NCI-H526 (cell line): ENCODE measurements around the gene CPLX3.

ENCODE experiments used
- DNase-seq, 2 experiments: peaks; one replicate each; lab custom pipeline; 2025; lab: John Stamatoyannopoulos, UW

Gene CPLX3

DNA sequence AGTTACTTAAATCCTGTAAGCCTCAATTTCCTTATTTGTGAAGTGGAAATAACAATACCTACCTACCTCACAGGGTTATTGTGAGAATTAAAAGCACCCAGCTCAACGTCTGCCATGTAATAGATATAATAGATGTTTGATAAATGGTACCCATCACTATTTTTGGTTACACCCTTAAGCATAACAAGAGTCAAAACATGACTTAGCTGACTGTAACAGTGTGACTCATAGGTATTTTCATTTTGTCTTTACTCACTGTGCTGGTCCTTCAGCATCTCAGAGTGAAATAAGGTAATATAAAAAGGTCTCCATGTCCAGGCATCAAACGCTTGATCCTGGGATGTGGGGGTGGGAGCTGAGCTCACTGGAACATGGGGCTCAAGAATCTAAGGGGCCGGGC lies 3.1 kb downstream of the CPLX3 start:
- no peak for DNase-seq

DNA sequence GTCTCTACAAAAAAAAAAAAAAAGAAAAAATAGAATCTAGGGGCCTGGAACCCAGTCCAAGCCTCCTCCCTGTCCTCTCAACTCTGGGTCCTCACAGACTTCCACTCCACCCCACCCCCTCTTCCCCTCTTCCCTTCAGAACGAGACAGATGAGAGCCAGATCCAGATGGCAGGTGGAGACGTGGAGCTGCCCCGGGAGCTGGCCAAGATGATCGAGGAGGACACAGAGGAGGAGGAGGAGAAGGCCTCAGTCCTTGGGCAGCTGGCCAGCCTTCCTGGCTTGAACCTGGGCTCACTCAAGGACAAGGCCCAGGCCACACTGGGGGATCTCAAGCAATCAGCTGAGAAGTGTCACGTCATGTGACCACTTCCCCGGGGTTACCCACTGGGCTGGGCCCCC lies 3.6 kb downstream of the CPLX3 start:
- DNase-seq = no peak

DNA sequence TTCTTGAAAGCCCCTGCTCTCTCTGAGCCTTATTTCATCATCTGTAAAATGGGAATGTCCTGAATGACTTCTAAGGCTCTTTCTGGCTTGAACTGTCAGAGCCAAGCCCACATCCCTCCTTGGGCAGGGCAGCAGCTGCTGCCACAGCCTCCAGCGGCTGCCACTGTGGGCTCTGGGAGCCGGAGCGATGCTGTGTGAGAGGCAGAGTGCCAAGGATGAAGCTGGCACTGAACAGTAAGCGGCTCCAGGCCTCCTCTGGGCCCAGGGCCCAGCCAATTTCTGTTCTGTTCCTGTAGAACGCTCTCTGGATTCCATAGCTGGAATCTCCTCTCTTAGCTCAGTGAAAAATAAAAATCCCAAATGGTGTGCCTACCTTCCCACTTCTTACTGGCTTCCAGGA lies 4.4 kb downstream of the CPLX3 start:
- no peak for DNase-seq

DNA sequence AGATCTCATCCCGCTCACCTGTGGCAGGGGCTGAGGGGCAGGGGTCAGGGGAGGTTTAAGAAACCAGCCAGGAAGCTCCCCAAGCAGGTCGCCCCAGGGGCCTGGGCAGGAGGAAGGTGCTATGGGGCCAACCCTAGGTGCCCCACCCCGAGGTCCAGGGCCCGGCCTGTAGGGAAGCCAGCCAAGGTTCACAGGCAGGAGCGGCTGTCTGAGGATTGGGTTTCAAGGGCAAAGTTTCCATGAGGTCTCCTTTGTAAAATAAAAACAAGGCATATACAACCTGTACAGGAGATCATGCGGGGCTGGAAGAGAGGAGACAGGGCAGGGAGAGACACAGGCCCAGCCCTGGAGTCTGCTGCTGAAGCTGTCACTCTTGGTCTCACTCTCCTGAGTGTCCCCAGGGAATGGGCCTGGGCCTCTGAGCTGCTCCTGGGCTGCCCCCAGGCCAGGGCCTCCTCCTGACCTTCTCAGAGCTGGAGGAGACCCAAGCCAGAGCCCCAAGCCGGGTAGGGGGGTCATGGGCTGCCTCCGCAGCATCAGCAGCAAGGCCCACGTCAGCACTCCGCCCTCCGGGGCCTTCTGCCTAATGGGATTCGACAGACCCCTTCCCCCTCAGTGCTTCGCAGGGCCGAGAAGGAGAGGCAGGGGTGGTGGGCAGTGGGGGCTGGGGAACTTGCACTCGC lies 5.5 kb downstream of the CPLX3 start:
- peak in 1 of 2 experiments; percentile 21 for DNase-seq

DNA sequence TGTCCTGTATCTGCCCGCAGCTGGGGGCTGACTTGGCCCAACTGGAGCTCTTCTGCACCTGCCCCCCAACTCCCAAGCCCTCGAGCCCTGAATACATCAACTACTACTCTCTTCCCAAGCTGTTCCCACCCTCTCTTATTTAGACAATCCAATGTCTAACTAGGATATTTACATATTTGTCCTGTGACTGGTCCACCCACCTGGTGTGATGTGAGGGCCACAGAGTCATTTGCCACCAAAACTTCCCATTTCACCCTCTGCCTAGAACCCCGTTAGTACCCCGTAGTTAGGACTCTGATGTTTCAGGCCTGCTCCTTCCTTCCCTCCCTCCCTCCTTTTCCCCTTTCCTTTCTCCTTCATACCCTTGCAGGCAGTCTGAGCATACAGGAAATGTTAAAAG lies 6.4 kb downstream of the CPLX3 start:
- DNase-seq = peak in 1 of 2 experiments; percentile 24

DNA sequence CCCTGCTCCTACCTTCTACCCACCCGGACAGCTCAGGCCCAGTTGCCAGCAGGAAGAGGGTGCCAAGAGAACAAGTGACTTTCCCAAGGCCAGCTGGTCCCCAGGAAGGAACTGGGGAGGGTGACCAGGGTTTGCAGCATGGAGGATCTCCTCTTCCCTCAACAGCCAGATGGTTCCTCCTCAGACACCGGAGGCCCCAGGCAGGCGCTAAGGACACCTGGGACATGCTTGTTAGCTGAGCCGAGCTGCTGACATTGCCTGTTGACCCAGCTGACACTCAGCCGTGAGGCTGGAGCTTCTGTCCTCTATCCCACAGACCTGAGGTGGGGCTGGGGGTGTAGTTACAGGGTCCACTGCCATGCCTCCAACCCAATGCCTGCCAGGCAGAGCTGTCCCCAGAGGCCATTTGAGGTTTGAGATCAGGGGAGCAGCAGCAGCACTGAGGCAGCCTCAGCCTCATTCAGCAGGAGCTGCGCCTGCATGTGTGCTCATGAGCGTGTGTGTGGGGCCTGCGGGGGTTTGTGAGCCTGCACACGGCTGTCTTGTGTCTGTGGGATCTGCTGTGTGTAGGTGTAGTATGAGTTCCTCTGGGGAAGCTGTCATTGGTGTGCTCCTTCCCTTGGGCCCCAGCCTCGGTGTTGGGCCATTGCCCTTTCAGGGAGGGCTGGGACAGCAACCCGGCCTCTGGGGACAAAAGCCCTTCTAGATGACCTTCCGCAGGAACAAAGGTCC lies 7.1 kb downstream of the CPLX3 start:
- DNase-seq = no peak

DNA sequence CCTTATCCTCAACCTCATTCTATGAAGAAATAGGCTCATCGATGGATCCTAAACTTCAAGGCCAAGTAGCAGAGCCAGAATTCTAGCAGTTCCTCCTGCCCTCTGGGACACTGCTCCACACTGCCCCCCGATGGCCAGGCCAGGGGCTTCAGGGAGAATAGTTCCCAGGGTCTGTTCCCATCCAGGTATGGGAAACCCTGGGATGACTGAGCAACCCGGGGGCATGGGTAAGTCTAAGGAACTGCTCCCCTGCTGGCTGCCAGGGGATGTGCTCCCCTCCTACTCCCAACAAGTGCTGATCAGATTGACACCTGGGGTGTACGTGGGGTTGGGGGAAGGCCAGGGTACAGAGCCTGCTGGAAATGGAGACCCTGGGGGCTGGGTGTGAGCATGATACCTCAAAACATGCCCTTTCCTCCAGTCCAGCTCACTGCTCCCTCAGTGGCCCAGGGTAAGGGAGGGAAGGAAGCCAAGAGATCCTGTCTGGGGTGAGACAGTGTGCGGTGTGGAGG lies 8.9 kb downstream of the CPLX3 start:
- DNase-seq = peak; percentile 75 to 91

DNA sequence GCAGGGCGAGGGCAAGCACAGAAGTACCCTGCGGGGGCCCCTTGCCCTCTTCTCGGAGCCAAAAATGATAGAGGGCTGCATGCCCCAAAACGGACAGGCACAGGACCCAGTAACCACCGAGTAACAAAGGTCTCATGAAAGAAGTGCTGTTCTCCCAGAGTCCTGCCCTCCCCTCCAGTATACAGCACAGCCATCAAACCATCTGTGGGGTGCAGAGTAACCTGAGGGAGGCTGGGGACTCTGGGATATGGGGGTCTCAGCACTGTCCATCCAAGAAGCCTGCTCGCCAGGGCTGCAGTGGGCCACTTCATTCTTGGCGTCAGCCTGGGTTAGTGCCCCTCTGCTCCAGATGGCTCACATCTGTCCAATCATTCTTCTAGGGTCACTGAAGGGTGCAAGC lies 10.4 kb downstream of the CPLX3 start:
- DNase-seq = no peak

DNA sequence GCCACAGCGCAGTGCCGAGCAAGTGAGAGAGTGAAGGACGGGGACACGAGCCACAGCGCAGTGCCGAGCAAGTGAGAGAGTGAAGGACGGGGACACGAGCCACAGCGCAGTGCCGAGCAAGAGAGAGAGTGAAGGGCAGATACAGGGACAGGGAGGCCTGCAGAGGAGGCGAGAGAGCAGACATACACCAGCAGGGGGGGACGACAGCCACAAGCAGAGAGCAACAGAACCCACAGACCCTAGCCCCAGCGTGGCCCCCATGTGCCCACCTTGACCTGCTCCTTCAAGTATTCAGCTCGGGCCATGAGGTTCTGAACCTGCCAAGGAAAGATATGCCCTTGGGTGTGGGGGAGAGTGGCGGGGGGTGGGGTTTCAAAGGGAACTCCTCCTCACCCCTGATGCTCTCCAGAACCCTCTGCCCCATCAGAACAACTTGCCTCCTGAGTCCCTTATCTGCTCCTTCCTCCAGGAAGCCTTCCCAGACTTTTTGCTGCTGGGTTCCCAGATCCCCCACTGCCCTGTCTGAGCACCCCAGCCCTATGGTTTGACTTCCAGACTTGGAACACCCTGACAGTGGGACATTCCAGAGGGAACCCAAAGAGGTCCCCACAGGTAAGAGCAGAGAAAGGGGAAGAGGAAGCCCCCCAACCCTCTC lies 11.2 kb downstream of the CPLX3 start:
- DNase-seq = no peak

DNA sequence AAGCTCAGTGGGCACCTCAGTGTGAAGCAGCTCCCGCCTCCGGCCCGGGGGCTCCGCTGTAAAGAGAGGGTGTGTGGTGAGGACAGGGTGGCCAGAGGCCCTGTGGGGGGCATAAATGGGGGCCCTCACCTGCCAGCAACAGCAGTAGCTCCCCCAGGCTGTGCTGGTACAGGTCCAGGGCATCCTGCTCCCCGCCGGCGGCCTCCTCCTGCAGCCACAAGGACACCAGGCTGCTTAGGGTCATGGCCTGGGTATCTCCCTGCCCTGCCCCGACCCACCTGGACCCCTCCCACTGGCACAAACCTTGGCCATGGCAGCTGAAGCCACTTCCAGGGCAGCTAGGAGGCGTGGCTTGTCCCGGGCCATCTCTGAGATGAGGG lies 11.7 kb downstream of the CPLX3 start:
- DNase-seq = no peak

DNA sequence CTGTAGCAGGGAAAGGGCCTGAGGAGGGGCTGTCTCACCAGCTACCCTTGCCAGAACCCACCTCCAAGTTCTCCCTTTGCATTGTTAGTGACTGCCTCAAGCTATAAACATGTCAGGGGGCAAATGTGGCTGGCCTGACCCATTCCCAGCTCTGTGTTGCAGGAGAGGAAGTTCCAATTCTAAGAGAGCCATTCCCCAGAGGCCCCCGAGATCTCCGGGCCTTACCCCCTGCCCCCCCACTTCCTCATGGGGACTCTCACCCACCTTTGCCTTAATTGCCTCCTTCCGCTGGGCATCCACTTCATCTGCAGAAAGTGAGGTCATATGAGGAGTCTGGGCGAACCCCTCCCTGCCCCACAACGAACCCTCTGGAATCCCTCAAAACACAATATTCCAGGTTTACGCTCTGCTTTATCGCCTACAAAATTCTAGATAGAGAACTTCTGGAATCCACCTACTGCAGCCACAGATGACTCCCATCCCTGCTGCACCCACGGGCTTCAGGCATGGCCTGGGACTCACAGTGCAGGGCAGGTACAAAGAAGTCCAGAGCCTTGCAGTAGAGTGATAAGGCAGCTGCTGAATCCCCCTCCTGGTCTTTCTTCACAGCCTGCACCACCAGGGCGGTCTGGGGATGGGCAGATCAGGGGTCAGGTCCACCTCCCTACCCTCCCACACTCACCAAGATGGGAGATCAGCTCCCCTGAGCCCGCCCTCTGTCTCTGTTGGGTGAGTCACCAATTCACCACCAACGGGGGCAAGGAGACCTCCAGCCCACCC lies 12.5 kb downstream of the CPLX3 start:
- DNase-seq = no peak

DNA sequence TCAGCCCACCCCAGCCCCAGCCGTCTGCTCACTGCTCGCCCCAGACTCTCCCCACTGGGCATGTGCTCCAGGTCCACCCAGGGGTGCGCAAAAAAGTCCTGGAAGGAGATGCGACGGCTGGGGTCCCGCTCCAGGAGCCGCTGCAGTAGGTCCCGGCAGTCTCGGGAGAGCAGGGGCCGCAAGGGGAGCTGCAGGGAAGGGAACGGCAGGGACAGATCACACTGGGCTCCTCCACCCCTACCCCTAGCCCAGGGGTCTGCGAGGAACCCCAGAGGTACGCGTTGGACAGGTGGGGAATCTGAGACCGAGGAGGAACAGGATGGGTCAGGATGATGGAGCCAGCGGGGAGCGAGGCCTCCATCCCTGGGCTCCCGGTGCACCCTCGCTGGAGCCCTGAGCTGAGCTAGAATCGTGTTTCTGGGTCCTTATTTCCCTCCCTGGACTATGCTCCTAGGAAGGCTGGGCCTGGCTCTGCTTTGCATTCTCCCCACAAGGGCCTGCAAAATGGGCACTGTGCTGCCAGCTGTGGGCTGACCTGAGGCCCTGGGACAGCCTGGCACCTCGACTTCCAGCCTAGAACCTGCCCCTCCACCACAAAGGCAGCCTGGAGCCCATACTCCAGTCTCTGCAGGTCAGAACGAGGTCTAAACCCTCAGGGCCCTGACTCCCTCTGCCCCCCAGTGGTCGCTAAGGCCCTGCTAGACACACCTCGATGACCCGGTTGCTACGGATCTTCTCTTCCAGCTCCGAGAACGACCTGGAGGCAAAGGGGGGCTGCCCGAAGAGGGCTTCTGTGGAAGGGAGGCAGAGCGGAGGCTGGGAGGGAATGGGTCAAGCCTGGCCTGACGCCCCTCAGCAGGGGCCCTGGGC lies 13.3 kb downstream of the CPLX3 start:
- no peak for DNase-seq

DNA sequence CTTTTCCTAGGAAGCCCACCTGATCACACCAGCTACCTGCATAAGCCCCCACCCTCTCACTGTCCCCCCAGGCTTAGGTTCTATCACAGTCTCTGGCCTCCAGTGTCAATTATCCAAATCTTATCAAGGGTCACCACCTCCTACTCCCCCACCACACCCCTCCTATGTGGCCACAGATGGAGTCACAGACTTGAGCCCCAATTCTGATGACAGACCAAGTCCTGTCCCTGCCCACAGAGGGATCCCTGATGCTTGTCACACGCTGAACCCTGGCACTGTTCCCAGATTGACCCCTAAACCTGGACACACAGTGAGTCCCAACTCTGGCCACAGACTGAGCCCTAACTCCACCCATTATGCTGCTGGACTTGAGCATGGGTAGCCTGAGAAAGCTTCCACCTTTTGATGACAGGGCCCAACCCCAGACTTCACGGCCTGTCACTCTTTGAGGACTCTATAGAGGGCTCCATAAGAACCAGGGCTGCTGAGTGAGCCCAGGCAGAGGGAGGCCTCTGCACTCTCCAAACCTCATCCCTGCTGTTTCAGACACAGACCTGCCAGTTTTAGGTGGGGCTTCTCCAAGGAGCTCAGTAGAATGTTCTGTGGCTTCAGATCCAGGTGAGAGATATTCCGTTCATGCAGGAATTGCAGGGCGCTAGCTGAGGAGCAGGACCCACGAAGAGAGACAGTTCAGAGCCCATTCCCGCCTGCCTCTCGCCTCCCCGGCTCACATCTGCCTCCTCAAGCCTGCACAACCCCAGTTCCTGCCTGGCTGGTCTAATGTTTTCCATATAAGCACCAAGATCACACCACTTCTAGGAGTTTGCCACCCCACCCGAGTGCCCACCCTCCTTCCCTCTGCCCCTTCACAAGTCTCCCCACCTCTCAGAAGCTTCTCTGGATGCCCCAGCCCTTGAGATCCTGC lies 14.7 kb downstream of the CPLX3 start:
- DNase-seq = no peak

DNA sequence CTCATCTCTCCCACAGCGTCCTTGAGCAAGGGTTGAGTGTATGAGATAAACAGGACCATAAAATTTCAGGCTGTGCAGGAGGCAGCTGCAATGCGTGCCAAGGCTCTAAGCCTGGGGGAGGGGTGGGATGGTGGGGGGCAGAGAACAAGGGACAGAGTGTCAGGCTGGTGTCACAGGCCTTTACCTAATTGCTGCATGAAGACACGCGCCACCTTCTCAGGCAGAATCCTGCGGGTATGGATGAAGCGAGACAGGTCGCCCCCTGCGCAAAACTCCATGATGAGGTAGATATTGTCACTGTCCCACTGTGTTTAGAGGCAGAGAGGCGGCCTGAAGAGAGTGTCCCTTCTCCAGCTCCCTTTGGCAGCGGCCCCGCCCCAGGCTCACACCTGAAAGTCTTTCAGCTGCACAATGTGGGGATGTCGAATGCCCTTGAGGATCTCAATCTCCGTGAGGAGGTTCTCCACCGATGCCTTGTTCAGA lies 15.5 kb downstream of the CPLX3 start:
- no peak for DNase-seq

DNA sequence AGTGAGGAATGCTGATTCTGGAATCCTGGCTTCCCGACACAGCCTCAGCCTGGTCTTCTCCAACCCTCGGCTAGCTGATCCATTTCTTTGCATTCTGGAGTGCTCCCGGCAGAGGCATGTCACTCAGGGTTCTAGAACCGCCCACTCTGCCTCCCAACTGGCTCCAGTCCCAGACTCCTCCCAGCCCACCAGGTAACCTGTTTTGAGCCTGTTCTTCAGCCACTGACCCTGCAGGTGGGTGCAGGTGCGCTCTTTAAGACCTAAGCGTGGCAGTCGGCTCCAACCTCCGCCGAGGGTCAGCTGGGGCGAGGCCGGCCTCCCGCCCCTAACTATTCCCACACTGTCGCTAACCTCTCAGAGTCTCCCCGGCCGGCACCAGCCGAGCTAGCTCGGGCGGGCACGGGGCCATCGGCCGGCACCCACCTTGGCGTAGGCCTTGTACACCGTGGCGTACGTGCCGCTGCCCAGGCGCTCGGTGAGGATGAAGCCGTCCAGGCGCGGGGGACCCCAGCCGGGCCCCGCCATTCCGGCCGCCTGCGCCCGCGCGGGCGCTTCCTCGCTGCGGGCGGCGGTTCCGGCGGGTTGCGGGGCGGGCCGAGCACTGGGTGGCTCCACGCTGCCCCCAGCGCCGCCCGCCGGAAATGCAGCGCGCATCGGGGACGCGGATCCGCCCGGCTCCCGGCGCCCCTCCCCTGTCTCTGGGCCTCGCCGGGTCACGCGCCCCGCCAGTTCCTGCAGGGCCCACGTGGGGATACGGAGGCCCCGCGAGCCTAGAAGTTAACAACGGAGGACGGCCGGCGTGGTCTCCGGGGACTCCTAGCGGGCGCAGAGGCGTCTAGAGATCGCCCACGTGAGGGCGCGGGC lies 16.4 kb downstream of the CPLX3 start, which contains the start of gene ULK3:
Gene ULK3, minus strand, starts transcription at position 576 of the 864 bp plus-strand sequence. Its CDS starts 51 bp downstream, at position 525.
- peak; percentile 87 to 96 for DNase-seq

DNA sequence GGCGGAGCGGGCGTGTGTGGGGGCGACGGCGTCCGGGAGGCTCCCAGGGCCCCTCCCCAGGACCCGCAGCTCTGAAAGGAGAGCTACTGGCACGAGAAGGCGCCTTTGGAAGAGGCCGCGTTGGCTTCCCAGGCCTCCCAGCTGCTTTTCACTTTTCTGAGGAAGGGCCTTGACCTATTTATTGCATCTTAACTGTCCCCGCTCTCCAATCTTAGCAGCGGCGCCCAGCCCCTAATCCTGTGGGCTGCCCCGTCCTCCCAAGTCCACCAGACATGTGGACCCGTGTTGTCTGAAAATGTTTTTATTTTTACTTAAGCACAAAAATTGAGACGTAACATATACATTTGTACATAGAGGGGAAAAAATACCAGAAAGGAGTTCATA lies 17.0 kb downstream of the CPLX3 start:
- DNase-seq = no peak

DNA sequence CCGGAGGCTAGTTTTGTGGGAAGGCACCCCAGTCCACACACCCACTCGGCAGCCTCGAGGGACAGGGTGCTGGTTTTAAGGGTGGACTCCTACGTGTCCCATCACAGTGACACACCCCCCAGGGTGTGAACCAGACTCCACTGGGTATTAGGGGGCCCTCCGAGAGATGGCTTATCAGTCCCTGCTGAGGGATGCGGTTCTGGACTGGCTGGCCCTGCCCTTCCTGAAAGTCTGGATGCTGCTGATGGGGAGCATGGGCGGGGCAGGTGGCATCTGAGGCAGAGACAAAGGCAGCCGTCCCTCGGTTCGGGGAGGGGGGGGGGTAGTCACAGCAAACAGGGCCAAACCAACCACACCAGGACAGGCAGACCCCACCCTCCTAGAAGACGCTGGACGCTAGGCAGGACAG lies 17.5 kb downstream of the CPLX3 start:
- DNase-seq = no peak

DNA sequence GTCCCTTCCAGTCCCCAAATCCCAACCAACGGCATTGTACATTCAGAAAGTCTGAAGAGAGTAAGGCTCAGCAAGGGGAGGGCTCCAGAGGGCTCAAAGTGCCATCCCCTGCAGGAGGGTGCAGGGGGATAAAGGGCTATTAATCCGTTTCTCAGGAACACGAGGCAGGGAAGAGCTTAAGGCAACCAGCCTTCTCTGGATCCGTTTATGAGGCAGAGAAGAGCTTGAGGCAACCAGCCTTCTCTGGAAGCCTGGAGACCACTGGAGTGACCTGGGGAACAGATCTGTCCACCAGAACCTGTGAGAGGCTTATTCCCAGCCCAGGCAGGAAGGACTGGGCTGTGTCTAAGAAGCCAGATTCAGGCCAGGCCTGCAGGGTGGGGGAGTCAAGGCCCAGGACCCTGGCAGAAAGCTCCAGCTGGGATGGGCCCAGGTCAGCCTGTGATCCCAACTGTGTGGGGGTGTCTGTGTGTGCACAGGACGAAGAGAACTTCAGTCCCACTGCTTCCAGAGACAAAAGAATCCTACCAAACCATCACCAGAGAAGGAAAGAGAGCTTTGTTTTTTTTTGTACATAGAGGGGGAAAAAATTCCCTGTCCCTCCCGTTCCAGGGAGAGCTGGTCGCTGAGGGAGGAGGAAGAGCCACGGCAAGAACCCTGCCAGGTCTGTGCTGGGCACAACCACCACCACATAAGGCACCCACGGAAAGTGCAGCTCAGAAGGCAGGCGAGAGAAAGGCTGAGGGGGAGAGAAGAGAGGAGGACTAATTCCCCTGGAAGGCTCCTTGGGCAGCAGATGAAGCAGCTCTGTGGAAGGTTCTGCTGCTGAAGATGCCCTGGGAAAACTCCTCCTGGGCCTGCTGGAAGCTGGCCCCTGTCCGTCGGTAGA lies 18.1 kb downstream of the CPLX3 start:
- DNase-seq = no peak
